Prostate gland (tissue), 2 donors: ENCODE results near the gene ACOT9.

ENCODE experiments used
- CTCF ChIP-seq, 4 experiments: fragments of 200-600 bp in 2 of 4; fragments of 450-650 bp in 2 of 4; sonication (generic) in 2 of 4; IDR thresholded peaks; 1 replicate in 3 of 4; 2 replicates in 1 of 4; pipeline ENCODE4 v1.5.1; 2016 to 2019; ENCODE audit warnings: antibody characterized with exemption in 4 of 4, mild to moderate bottlenecking in 2 of 4, moderate library complexity in 2 of 4
- POLR2A ChIP-seq: fragments of 450-650 bp; IDR thresholded peaks from one replicate; pipeline ENCODE4 v1.6.1; 2016; ENCODE audit warnings: antibody characterized with exemption, mild to moderate bottlenecking

GRCh38 chrX:23742174-23742696 is 841 bp downstream of the ACOT9 start:
- TF ChIP-seq CTCF (IDR thresholded peaks at IDR 0.05) (no peak), POLR2A (no peak)
